Trophoblast cell (in vitro differentiated cells and primary cell): ENCODE results near the gene MAST4.

Experiments
- DNase-seq, 2 donors: peaks; one replicate each; pipeline ENCODE4 v3.0.0-alpha.2; 2016
- H2AFZ ChIP-seq: 2 replicates; pipeline ENCODE4 v1.6.1; 2013; ENCODE audit warnings: low read length, moderate library complexity, mild to moderate bottlenecking; ENCODE audit not compliant: insufficient read depth, poor library complexity
- H2AK5ac ChIP-seq: 2 replicates; pipeline ENCODE4 v1.6.1; 2013; ENCODE audit warnings: mild to moderate bottlenecking, low read length
- H2BK120ac ChIP-seq: 2 replicates; pipeline ENCODE4 v1.6.1; 2013; ENCODE audit warnings: low read length, mild to moderate bottlenecking, moderate library complexity; ENCODE audit not compliant: insufficient read depth, poor library complexity
- H2BK12ac ChIP-seq: 2 replicates; pipeline ENCODE4 v1.6.1; 2013; ENCODE audit warnings: mild to moderate bottlenecking, low read length, moderate library complexity
- H2BK5ac ChIP-seq: 2 replicates; pipeline ENCODE4 v1.6.1; 2013; ENCODE audit warnings: low read length, low read depth, moderate library complexity, mild to moderate bottlenecking; ENCODE audit not compliant: poor library complexity
- H3K14ac ChIP-seq: 2 replicates; pipeline ENCODE4 v1.6.1; 2013; ENCODE audit warnings: mild to moderate bottlenecking, low read length
- H3K18ac ChIP-seq: 2 replicates; pipeline ENCODE4 v1.6.1; 2013; ENCODE audit warnings: mild to moderate bottlenecking, low read length
- H3K23ac ChIP-seq: 2 replicates; pipeline ENCODE4 v1.6.1; 2013; ENCODE audit warnings: low read length
- H3K27ac ChIP-seq: 2 replicates; pipeline ENCODE4 v1.5.1; 2013; ENCODE audit warnings: low read depth, mild to moderate bottlenecking, inconsistent platforms, low read length, moderate library complexity
- H3K27me3 ChIP-seq: 2 replicates; pipeline ENCODE4 v1.6.1; 2013; ENCODE audit warnings: inconsistent platforms, mild to moderate bottlenecking, low read length, moderate library complexity; ENCODE audit not compliant: insufficient read depth
- H3K36me3 ChIP-seq, 2 experiments: 1 replicate in 1 of 2; 2 replicates in 1 of 2; pipeline ENCODE4 v1.6.1; 2013; ENCODE audit warnings: low read length in 2 of 2, mild to moderate bottlenecking in 2 of 2, moderate library complexity in 1 of 2; ENCODE audit not compliant: insufficient read depth in 2 of 2, control insufficient read depth in 1 of 2
- H3K4ac ChIP-seq: 2 replicates; pipeline ENCODE4 v1.6.1; 2013; ENCODE audit warnings: low read depth, mild to moderate bottlenecking, low read length, moderate library complexity
- H3K4me1 ChIP-seq, 2 experiments: 1 replicate in 1 of 2; 2 replicates in 1 of 2; pipeline ENCODE4 v1.6.1; 2013; ENCODE audit warnings: low read length in 2 of 2, mild to moderate bottlenecking in 2 of 2, moderate library complexity in 1 of 2; ENCODE audit not compliant: insufficient read depth in 2 of 2, control insufficient read depth in 1 of 2
- H3K4me2 ChIP-seq: 2 replicates; pipeline ENCODE4 v1.6.1; 2013; ENCODE audit warnings: inconsistent platforms, mild to moderate bottlenecking, low read length, moderate library complexity
- H3K4me3 ChIP-seq: 2 replicates; pipeline ENCODE4 v1.5.1; 2013; ENCODE audit warnings: mild to moderate bottlenecking, low read depth, low read length, inconsistent platforms
- H3K79me1 ChIP-seq: one replicate; pipeline ENCODE4 v1.6.1; 2013; ENCODE audit warnings: low read length
- H3K79me2 ChIP-seq: 2 replicates; pipeline ENCODE4 v1.6.1; 2013; ENCODE audit warnings: low read length, mild to moderate bottlenecking; ENCODE audit not compliant: control insufficient read depth, insufficient read depth, poor library complexity
- H3K9ac ChIP-seq: 2 replicates; pipeline ENCODE4 v1.6.1; 2013; ENCODE audit warnings: mild to moderate bottlenecking, low read length
- H3K9me3 ChIP-seq: 2 replicates; pipeline ENCODE4 v1.6.1; 2013; ENCODE audit warnings: low read depth, mild to moderate bottlenecking, control low read depth, inconsistent platforms, low read length; ENCODE audit not compliant: insufficient read depth
- H4K12ac ChIP-seq: 2 replicates; pipeline ENCODE4 v1.6.1; 2013; ENCODE audit warnings: low read depth, mild to moderate bottlenecking, low read length, moderate library complexity
- H4K8ac ChIP-seq: 2 replicates; pipeline ENCODE4 v1.6.1; 2013; ENCODE audit warnings: low read depth, mild to moderate bottlenecking, low read length, moderate library complexity
- H4K91ac ChIP-seq: one replicate; pipeline ENCODE4 v1.6.1; 2013; ENCODE audit warnings: low read depth, mild to moderate bottlenecking, low read length, moderate library complexity
- WGBS: extraction: QIAGEN DNeasy Blood & Tissue Kit; methylation state at CpG from one replicate; pipeline ENCODE4 v1.1.7; 2013; ENCODE audit warnings: missing lambda C conversion rate; ENCODE audit not compliant: insufficient read length, insufficient coverage; ENCODE audit errors: extremely low coverage; 5-methylcytosine and 5-hydroxymethylcytosine counted together

The MAST4 gene

DNA sequence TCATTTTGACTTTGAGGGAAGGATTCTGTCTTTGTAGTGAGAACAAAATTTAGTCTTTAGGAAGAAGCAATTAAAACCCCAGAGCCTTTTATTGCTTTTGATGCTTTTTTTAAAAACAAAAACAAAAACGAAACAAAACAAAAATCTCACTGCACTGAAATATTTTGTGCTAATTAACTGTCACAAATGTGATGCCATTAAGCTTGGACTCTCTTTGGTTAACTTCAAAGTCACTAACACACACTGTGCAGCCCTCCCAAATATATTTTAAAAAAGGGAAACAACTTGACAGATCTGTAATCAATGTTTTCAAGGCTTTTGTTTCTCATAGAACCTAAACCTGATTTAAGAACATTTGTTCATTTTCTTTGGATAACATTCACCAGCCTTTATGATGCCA is 290.7 kb downstream of the MAST4 start:
- Histone ChIP-seq H3K79me1 (peaks cover 16% of the 10 kb centered on the region), H3K27me3 (no peaks in the 10 kb centered on the region), H3K18ac (no peak overlapping the region), H2AK5ac (no peak overlapping the region), H3K9ac (no peak overlapping the region), H4K12ac (no peak overlapping the region), H2BK120ac (no peak overlapping the region), H3K4me2 (no peak overlapping the region), H2BK12ac (no peak overlapping the region), H4K8ac (no peak overlapping the region), H3K36me3 (no peaks in the 10 kb centered on the region), H3K23ac (no peak overlapping the region), H3K27ac (no peak overlapping the region), H3K4ac (no peak overlapping the region), H3K14ac (no peak overlapping the region), H2BK5ac (no peak overlapping the region), H3K9me3 (no peaks in the 10 kb centered on the region), H2AFZ (no peak overlapping the region), H3K79me2 (no peaks in the 10 kb centered on the region), H4K91ac (no peak overlapping the region), H3K4me3 (no peak overlapping the region), H3K4me1 (peaks cover 3 to 6% of the 10 kb centered on the region in 2 experiments)
- no peak for DNase-seq
- 100% methylated on average over 1 of the region's 1 CpG for WGBS

DNA sequence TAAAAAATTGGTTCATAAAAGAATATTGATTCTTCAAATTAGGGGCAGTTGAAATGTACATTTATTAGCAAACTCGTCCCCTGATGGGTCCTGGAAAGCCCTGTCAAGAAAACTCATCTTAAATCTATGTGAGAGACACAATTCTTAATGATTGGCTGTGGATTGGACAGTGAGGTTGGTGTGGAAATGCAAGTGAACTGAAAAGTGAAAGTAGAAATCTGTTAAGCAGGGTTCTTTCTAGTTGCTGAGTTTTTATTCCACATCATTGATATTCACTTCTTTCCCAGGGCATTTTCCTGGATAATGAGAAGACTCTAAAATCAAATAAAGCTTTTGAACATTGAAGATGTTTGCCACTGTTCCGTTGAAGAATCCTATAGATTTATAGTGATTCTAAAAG is 292.4 kb downstream of the MAST4 start:
- Histone ChIP-seq H3K27ac (no peak overlapping the region), H3K79me2 (no peaks in the 10 kb centered on the region), H3K18ac (no peak overlapping the region), H3K23ac (no peak overlapping the region), H2BK5ac (no peak overlapping the region), H2BK120ac (no peak overlapping the region), H3K4me1 (peaks cover 3 to 9% of the 10 kb centered on the region in 2 experiments), H3K27me3 (no peaks in the 10 kb centered on the region), H3K79me1 (peaks cover 14% of the 10 kb centered on the region), H3K4ac (no peak overlapping the region), H3K9me3 (no peaks in the 10 kb centered on the region), H4K91ac (no peak overlapping the region), H4K12ac (no peak overlapping the region), H3K36me3 (no peaks in the 10 kb centered on the region), H2BK12ac (no peak overlapping the region), H3K4me2 (no peak overlapping the region), H2AK5ac (no peak overlapping the region), H4K8ac (no peak overlapping the region), H2AFZ (no peak overlapping the region), H3K9ac (no peak overlapping the region), H3K4me3 (no peak overlapping the region), H3K14ac (no peak overlapping the region)
- WGBS = no CpG with 5 or more reads among the region's 2 CpGs
- no peak for DNase-seq

DNA sequence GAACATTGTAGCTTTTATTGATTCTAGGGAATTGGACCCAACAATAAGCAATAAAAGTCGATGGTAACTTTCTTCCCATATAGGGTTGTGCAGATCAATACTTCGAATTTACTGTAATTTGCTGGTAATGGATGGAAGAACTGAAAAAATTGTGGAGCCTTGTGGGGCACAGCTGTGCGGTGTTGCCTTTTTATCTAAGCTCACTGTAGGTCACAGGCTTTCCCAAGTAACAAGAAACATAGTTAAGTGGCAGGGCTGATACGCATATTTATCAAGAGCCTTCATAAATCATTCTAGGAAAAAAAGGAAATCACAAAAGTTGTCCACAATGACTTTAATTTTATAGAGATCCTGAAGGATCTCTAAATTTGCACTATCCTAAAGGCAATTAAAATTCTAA is 292.9 kb downstream of the MAST4 start:
- Histone ChIP-seq H4K8ac (no peak overlapping the region), H2BK5ac (no peak overlapping the region), H2AFZ (no peak overlapping the region), H3K27ac (no peak overlapping the region), H3K9me3 (no peaks in the 10 kb centered on the region), H2BK120ac (peak overlapping the region; percentile 51), H3K18ac (no peak overlapping the region), H3K23ac (no peak overlapping the region), H2BK12ac (no peak overlapping the region), H3K4ac (no peak overlapping the region), H4K12ac (no peak overlapping the region), H3K4me2 (no peak overlapping the region), H2AK5ac (no peak overlapping the region), H3K9ac (no peak overlapping the region), H3K79me2 (no peaks in the 10 kb centered on the region), H3K79me1 (peaks cover 14% of the 10 kb centered on the region), H4K91ac (no peak overlapping the region), H3K14ac (no peak overlapping the region), H3K4me3 (no peak overlapping the region), H3K4me1 (peaks cover 3 to 9% of the 10 kb centered on the region in 2 experiments), H3K36me3 (no peaks in the 10 kb centered on the region), H3K27me3 (no peaks in the 10 kb centered on the region)
- no peak for DNase-seq
- WGBS = no CpG with 5 or more reads among the region's 4 CpGs

DNA sequence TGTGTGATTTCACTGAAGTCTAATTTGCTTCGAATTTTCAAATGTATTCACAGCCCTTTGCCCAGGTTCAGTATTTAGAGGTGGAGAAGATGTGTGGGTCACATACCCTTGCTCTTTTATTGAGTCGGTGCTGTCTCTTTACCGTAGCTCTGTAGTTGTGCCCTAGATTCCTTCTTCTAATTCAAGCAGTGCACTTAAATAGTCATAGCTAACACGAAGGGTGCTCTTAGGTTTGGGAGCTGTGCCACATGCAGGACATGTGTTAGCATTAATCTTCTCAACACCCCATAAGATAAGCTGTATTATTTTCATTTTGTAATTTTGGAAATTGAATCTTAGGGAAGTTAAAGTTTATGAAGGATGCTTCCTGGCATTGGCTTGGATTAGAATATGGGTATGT is 293.3 kb downstream of the MAST4 start:
- Histone ChIP-seq H4K12ac (no peak overlapping the region), H3K36me3 (no peaks in the 10 kb centered on the region), H3K4me1 (peaks cover 3 to 9% of the 10 kb centered on the region in 2 experiments), H3K4me3 (no peak overlapping the region), H3K23ac (no peak overlapping the region), H2AFZ (no peak overlapping the region), H3K14ac (no peak overlapping the region), H2BK12ac (peak overlapping the region; percentile 94), H3K4me2 (no peak overlapping the region), H3K9ac (no peak overlapping the region), H2AK5ac (peak overlapping the region; percentile 46), H4K8ac (no peak overlapping the region), H3K79me1 (peaks cover 14% of the 10 kb centered on the region), H3K79me2 (no peaks in the 10 kb centered on the region), H4K91ac (no peak overlapping the region), H3K27me3 (no peaks in the 10 kb centered on the region), H3K27ac (no peak overlapping the region), H3K9me3 (no peaks in the 10 kb centered on the region), H2BK120ac (peak overlapping the region; percentile 51), H3K18ac (no peak overlapping the region), H3K4ac (no peak overlapping the region), H2BK5ac (no peak overlapping the region)
- no CpG with 5 or more reads among the region's 4 CpGs for WGBS
- DNase-seq = no peak
